ENCODE measurements around the gene PSMC1.

PSMC1 gene

DNA sequence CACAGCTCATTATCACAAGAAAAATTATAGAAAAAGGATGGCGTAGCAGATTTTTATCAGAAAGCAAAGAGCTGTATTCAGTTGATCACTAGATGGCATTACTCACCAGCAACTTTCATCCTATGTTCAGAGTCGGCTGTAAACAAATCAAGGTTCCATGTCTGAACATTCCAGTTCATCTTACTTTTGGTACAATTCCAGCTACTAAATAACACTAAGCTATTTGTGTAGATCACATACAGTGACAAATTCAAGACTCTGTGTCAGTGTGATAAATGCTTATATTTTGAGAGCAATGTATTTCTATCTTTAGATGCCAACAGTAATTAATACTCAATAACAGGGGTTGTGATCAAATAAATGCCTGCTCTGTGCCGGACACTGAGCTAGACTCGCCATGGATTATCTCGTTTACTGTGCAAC is 45.3 kb downstream of the PSMC1 start:
- peak; percentile 60 for DNase-seq (ENCODE audit: low read depth)
- H3K4me3 ChIP-seq (ENCODE audit: low read depth, low read length): no peak overlapping the region
- TF ChIP-seq, protein P1, sequence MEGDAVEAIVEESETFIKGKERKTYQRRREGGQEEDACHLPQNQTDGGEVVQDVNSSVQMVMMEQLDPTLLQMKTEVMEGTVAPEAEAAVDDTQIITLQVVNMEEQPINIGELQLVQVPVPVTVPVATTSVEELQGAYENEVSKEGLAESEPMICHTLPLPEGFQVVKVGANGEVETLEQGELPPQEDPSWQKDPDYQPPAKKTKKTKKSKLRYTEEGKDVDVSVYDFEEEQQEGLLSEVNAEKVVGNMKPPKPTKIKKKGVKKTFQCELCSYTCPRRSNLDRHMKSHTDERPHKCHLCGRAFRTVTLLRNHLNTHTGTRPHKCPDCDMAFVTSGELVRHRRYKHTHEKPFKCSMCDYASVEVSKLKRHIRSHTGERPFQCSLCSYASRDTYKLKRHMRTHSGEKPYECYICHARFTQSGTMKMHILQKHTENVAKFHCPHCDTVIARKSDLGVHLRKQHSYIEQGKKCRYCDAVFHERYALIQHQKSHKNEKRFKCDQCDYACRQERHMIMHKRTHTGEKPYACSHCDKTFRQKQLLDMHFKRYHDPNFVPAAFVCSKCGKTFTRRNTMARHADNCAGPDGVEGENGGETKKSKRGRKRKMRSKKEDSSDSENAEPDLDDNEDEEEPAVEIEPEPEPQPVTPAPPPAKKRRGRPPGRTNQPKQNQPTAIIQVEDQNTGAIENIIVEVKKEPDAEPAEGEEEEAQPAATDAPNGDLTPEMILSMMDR (IDR thresholded peaks at IDR 0.05; ENCODE audit: control insufficient read depth, extremely low read depth, insufficient read depth): peak; percentile 70

DNA sequence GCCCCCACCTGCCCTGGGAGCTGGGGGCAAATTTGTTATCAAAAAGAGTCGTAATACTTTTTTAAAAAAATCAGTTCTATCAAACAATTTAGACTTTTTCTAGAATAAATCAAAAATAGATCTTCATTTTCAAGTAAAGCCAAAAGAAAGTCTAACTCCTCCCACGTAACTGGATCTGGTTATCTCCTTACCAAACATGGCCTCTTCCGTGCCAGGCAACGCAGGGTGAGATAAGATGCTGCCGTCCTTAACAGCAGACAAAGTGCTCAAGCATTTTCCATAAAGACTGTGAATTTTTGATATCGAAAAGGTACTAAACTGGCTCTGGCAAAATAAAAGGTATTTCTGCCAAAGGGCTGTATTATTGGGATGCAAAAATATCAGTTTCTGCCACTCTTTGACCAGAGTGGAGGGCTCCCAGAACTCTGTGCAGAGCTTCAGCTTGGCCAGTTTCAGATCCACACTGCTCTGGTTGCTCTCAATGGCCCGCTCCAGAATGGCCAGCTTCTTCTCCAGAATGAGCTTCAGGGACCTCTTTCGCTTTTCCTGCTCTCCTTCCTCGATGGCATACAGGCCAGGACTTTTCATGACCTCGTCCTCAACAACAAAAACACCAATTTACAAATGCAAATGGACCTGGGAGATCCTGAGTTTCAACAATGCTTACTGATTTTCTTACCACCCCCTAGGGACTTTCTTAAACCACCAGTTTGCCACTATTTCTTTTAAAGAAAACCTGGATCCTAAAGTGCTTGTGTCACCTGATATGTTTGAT is 46.4 kb downstream of the PSMC1 start:
- DNase-seq (ENCODE audit: low read depth): no peak
- TF ChIP-seq, protein P1 (IDR thresholded peaks at IDR 0.05; ENCODE audit: control insufficient read depth, extremely low read depth, insufficient read depth): no peak
- H3K4me3 ChIP-seq (ENCODE audit: low read depth, low read length): no peak overlapping the region

DNA sequence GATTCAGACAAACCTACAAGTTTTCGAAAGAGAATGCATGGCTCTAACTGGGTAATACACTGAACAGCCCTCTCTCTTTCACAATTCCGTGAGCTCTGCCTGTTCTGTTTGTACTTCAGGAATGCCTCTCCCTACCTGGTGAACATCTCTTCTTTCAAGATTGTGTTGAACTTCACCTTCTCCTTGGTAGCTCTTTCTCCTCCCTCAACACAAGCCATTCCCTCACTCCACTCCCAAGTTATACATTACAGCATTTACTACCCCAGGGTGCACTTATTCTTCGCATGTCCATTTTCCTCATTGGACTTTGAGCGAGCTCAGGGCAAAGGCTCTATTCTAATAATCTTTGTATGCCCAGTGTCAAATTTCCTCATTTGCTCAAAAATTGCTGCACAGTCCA is 47.1 kb downstream of the PSMC1 start:
- no peak for DNase-seq (ENCODE audit: low read depth)
- no peak overlapping the region for H3K4me3 ChIP-seq (ENCODE audit: low read depth, low read length)
- TF ChIP-seq, protein P1 (IDR thresholded peaks at IDR 0.05; ENCODE audit: control insufficient read depth, extremely low read depth, insufficient read depth): no peak

DNA sequence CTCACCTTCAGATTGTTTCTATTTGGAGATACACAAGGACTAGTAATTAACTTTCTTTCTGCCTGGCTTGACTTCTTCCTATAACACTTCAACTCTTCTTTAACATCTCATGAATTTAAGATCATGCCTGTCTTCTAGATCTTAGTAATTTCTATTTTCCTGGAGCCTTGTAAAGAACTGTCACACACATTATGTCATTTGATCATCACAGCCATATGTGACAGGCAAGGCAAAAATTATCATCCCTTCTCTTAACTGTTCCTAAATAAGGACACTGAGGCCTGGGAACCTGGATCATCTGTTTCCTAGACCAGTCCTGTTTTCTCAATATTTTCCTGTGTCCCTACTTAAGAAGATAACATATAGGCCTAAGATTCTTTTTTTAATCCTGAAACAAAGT is 48.1 kb downstream of the PSMC1 start:
- TF ChIP-seq, protein P1 (IDR thresholded peaks at IDR 0.05; ENCODE audit: control insufficient read depth, extremely low read depth, insufficient read depth): no peak
- no peak overlapping the region for H3K4me3 ChIP-seq (ENCODE audit: low read depth, low read length)
- no peak for DNase-seq (ENCODE audit: low read depth)

DNA sequence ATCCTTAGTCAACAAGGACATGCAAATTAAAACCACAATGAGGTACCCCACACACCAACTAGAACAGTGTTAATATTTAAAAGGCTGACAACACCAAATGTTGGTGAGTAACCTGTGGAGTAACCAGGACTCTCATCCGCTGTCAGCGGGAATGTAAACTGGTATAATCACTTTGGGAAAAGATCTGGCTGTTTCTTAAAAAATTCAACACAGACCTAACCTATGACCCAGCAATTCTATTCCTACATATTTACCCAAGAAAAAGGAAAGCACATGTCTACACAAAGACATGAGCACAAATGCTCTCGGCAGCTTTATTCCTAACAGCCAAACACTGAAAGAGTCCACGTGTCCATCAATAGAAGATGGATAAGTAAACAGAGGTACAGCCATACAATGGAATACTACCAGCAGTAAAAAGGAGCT is 48.8 kb downstream of the PSMC1 start:
- DNase-seq (ENCODE audit: low read depth): no peak
- no peak overlapping the region for H3K4me3 ChIP-seq (ENCODE audit: low read depth, low read length)
- TF ChIP-seq, protein P1 (IDR thresholded peaks at IDR 0.05; ENCODE audit: control insufficient read depth, extremely low read depth, insufficient read depth): no peak

DNA sequence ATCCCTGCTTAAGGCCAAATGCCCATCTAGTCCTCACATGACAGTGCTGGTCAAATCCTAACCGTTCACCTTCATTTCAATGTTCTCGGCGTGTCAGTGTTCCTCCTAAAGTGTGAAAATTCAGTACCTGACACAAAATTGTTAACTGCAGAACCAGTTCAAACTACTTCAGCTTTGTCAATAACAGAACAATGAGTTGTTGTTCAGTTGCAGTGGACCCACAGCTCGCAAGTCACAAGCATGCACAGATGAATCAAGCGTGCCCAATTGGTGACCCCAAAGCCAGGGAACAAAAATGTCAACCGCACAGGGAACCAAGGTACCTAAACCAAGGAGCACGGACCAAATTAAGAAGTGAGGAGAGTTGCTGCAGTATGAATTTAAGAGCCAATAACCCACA is 52.2 kb downstream of the PSMC1 start:
- DNase-seq (ENCODE audit: low read depth): no peak

More for the DNA sequence above, 52.2 kb downstream of the PSMC1 start:
- TF ChIP-seq, protein P1 (IDR thresholded peaks at IDR 0.05; ENCODE audit: control insufficient read depth, extremely low read depth, insufficient read depth): no peak
- no peak overlapping the region for H3K4me3 ChIP-seq (ENCODE audit: low read depth, low read length)

All from LNCaP clone FGC (cell line).